ENCODE data around the gene EDIL3. TPM values are rescaled to one million over a fixed set of nuclear protein-coding genes. Genes with fewer than 3 reads are reported as not detected.

Gene EDIL3
- total RNA-seq, 1 donor from 2014 or later = 220 TPM

DNA sequence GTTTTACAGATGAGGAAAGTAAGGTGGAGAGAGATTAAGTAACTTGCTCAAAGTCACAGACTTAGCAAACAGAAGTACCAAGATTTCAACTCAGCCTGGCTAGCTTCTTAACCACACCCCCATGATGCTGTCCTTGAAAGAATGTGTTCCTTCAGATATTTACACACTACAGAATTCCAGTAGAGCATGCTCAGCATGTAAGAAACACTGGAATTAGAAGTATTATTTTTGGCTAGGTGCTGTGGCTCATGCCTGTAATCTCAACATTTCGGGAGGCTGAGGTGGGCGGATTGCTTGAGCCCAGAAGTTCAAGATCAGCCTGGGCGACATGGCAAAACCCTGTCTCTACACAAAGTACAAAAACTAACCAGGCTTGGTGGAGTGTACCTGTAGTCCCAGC is 142.4 kb downstream of the EDIL3 start:
- peaks cover 7% of the 10 kb centered on the region for H3K4me1 Mint-ChIP-seq (ENCODE audit: low read depth, unreplicated experiment)
- TF ChIP-seq, protein P1, sequence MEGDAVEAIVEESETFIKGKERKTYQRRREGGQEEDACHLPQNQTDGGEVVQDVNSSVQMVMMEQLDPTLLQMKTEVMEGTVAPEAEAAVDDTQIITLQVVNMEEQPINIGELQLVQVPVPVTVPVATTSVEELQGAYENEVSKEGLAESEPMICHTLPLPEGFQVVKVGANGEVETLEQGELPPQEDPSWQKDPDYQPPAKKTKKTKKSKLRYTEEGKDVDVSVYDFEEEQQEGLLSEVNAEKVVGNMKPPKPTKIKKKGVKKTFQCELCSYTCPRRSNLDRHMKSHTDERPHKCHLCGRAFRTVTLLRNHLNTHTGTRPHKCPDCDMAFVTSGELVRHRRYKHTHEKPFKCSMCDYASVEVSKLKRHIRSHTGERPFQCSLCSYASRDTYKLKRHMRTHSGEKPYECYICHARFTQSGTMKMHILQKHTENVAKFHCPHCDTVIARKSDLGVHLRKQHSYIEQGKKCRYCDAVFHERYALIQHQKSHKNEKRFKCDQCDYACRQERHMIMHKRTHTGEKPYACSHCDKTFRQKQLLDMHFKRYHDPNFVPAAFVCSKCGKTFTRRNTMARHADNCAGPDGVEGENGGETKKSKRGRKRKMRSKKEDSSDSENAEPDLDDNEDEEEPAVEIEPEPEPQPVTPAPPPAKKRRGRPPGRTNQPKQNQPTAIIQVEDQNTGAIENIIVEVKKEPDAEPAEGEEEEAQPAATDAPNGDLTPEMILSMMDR (IDR thresholded peaks at IDR 0.05; ENCODE audit: partially characterized antibody, unreplicated experiment) = no peak
- H3K36me3 Mint-ChIP-seq (ENCODE audit: unreplicated experiment) = no peaks in the 10 kb centered on the region
- H3K27me3 Mint-ChIP-seq (ENCODE audit: unreplicated experiment) = no peaks in the 10 kb centered on the region
- H3K27ac Mint-ChIP-seq (ENCODE audit: unreplicated experiment) = no peak overlapping the region
- H3K9me3 Mint-ChIP-seq (ENCODE audit: unreplicated experiment) = peaks cover 2% of the 10 kb centered on the region
- H3K4me3 Mint-ChIP-seq (ENCODE audit: unreplicated experiment) = no peak overlapping the region
- DNase-seq = no peak

DNA sequence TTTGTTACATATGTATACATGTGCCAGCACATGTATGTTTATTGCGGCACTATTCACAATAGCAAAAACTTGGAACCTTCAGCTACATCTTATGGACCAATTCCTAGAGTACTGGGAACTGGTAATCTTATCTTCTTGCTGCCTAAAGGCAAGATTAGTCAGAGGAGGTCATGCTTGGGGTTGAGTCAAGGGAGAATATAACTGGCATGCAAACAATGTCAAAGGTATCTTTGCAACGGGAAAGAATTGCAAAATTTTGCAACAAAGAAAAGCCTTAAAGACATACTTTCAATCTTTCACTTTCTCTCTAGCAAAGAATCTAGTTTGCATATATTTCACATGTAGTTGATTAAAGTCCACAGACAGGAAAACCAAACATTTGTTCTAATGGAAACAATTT is 145.2 kb downstream of the EDIL3 start:
- Mint-ChIP-seq H3K36me3 (ENCODE audit: unreplicated experiment) (no peaks in the 10 kb centered on the region), H3K9me3 (ENCODE audit: unreplicated experiment) (peaks cover 2% of the 10 kb centered on the region), H3K27ac (ENCODE audit: unreplicated experiment) (no peak overlapping the region)

DNA sequence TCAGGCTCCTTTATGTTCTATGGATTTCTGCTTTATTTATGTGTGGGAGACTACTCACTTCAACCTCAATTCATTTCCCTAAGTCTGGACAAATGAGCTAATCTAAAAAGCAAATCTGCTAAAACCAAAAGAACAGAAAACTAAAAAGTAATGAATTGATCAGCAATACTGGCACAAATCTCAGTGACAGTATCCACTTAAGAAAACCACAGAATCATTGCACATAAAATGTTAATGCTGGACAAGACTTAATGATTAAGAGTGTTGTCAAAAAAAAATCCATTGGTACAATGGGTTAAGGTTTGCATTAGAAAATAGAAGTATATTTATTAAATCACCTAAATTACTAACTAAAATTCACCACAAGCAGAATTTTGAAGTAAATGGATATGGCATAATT is 147.6 kb downstream of the EDIL3 start:
- Mint-ChIP-seq H3K27ac (ENCODE audit: unreplicated experiment) (no peak overlapping the region), H3K4me3 (ENCODE audit: unreplicated experiment) (no peak overlapping the region), H3K36me3 (ENCODE audit: unreplicated experiment) (no peaks in the 10 kb centered on the region), H3K27me3 (ENCODE audit: unreplicated experiment) (no peaks in the 10 kb centered on the region), H3K4me1 (ENCODE audit: low read depth, unreplicated experiment) (peaks cover 10% of the 10 kb centered on the region), H3K9me3 (ENCODE audit: unreplicated experiment) (peaks cover 2% of the 10 kb centered on the region)
- TF ChIP-seq, protein P1 (IDR thresholded peaks at IDR 0.05; ENCODE audit: partially characterized antibody, unreplicated experiment) = no peak
- DNase-seq = no peak

More for the DNA sequence above, 145.2 kb downstream of the EDIL3 start:
- no peak overlapping the region for H3K4me3 Mint-ChIP-seq (ENCODE audit: unreplicated experiment)
- no peak for DNase-seq
- no peaks in the 10 kb centered on the region for H3K27me3 Mint-ChIP-seq (ENCODE audit: unreplicated experiment)
- TF ChIP-seq, protein P1 (IDR thresholded peaks at IDR 0.05; ENCODE audit: partially characterized antibody, unreplicated experiment) = no peak
- peaks cover 8% of the 10 kb centered on the region for H3K4me1 Mint-ChIP-seq (ENCODE audit: low read depth, unreplicated experiment)

DNA sequence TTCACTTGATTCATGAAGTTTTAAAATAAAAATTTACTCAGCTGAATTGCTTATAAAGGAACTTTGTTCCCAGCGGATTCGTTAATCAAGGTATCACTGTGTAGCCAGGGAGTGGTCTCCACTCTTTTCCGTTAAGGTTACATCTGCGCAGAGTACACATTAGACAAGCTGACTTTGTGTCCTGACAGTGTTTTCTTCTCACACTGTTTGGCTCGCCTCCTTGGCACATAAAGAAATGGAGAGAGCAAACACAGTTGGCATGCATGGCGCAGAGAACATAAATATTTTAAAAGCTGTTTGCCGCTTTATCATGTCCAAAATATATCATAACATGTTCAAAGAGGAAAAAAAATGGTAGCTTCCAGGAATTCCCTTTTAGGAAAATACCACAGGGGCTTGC is 153.2 kb downstream of the EDIL3 start:
- Mint-ChIP-seq H3K4me3 (ENCODE audit: unreplicated experiment) (no peak overlapping the region), H3K4me1 (ENCODE audit: low read depth, unreplicated experiment) (peaks cover 11% of the 10 kb centered on the region), H3K27ac (ENCODE audit: unreplicated experiment) (no peak overlapping the region), H3K27me3 (ENCODE audit: unreplicated experiment) (no peaks in the 10 kb centered on the region), H3K36me3 (ENCODE audit: unreplicated experiment) (no peaks in the 10 kb centered on the region), H3K9me3 (ENCODE audit: unreplicated experiment) (no peaks in the 10 kb centered on the region)
- DNase-seq = no peak
- TF ChIP-seq, protein P1 (IDR thresholded peaks at IDR 0.05; ENCODE audit: partially characterized antibody, unreplicated experiment) = no peak

DNA sequence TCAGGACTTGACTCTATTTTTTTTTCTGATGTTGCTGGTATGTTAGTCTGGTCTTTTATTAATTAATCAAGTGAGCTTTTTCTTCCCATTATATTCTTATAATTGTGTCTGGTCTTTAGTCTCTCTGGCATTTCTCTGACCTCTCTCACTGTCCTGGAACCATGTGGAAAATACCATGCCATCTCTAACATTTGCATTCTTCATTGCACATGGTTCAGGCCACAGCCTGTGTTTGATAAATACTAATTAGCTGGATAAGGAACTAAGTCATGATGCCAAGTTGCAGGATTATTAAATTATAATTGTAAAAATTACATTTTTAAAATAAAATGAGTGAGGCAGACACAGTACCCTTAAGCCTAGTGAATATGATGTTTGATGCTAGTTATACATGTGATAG is 155.6 kb downstream of the EDIL3 start:
- Mint-ChIP-seq H3K36me3 (ENCODE audit: unreplicated experiment) (no peaks in the 10 kb centered on the region), H3K9me3 (ENCODE audit: unreplicated experiment) (no peaks in the 10 kb centered on the region), H3K4me1 (ENCODE audit: low read depth, unreplicated experiment) (peaks cover 10% of the 10 kb centered on the region), H3K4me3 (ENCODE audit: unreplicated experiment) (no peak overlapping the region), H3K27me3 (ENCODE audit: unreplicated experiment) (no peaks in the 10 kb centered on the region), H3K27ac (ENCODE audit: unreplicated experiment) (no peak overlapping the region)
- DNase-seq = no peak
- TF ChIP-seq, protein P1 (IDR thresholded peaks at IDR 0.05; ENCODE audit: partially characterized antibody, unreplicated experiment) = no peak
